NCI-H748 (cell line): ENCODE measurements around the gene CEP85L.
A peak's percentile ranks its signal among the peaks of the same experiment; 100 is the strongest.

Experiments used
- DNase-seq: peaks from one replicate; lab custom pipeline; 2025; ENCODE audit not compliant: unreplicated experiment; lab: John Stamatoyannopoulos, UW

Gene CEP85L

DNA sequence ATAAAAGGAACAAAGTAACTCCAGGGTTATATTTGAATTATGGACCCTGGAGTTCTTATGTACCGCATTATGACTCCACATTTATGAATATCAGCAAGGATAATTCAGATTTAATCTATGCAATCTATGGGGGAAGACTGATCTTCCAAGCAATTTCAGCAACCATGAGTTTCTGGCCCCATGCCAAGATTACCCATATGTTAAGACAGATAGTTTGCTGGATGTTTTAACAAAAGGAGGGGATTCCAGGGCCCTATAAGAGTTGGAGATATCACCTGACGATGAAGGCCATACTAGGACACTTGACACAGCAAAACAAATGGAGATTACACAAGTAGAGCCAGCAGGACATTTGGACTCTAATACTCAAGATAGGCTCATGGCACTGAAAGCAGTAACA lies 149.2 kb downstream of the CEP85L start:
- peak; percentile 11 for DNase-seq

DNA sequence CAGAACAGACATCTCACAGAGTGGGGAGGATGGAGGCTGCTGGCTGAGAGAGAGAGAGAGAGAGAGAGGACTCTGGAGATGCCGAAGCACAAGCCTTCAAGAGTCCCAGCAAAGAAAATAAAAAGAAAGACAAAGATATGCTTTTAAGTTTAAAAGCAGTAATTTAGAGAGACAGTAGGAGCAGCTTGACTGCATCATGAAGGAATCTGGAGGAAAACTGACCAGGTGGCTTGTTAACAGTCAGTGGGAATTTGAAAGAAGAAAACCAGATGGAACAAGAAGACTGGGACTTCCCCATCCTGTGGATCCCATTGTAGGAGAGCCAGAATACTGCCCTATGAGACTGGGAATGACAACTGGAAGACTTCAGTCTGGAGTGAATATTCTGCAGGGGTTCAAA lies 149.6 kb downstream of the CEP85L start:
- no peak for DNase-seq

DNA sequence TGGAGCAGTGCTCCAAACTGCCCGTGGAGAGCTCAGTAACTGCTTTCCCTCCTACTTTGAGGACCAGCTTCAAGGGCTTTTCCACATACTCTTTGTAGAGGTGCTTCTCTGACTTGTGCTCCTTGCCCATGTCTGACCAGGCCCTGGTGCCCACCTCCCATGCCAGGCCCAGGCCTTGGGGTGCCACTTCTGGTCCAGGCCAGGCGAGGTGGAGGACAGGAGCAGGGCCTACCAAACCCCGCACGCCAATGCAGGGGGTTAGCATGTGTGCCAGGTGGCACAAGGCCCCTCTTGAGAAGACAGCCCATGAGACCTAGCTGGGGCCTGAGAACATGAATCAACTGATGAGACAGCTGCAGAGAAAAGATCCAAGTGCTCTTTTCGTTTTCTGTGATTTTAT lies 150.3 kb downstream of the CEP85L start:
- no peak for DNase-seq

DNA sequence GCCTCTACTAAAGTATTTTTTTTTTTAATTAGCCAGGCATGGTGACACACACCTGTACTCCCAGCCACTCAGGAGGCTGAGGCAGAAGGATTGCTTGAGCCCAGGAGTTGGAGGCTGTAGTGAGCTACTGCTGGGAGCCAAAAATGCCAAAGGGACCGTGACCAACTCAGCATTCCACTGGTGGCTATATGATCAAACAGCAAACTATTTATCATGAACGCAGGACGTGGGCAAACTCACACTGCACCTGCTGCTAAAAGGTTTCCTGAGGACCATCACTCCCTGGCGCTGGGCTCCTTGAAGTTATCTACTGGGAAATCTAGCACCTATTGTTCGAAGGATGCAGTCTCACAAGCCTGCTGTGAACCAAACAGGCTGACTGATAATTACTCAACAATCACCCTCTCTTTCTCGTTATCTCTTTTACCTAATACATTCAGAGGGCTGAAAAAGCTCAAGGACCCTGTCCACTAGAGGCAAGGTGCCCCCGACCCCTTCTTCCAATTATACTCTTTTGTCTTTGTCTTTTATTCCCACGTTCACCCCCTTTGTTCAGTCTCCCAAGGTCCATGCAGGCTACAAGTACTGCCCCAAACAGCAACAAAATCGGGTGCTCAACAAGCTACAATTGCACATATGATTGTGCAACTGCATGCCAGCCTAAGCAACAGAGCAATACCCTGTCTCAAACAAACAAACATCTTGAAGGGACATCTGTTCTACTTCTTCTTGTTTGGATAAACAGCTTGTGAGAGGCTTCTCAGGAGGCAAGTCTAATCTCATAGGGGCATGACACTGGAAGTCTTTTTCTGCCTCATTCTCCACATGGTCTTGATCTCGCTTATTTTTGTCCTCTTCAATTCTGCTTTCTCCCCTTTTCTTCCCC lies 151.0 kb downstream of the CEP85L start:
- no peak for DNase-seq

DNA sequence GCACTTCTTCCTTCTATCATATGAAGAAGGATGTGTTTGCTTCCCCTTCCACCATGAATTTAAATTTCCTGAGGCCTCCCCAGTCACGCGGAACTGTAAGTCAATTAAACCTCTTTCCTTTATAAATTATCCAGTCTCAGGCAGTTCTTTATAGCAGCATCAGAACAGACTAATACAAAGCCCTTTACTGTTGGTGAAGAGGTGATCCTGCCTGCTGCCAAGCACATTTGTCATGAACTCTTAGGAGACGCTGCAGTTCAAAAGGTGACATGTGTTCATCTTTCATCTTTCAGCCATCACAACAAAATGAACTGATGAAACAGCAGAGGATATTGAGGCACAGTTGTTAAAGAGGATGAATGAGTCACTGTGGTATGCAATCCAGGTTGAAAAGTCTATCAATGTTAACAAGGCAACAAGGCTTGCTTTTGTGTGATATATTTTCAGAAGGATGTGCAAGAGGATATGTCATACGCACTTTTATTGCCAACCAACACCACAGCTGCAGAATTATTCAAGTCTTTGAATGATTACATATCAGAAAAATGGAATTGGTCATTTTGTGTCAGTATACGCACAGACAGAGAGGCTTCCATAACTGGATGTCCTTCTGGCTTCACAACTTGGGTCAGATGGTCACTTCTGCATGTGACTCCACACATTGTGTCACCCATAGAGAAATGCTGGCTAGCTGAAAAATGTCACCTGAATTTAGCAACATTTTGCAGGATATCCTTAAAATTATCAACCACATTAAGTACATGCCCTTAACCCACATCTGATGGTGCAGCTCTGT lies 155.7 kb downstream of the CEP85L start:
- DNase-seq = no peak

DNA sequence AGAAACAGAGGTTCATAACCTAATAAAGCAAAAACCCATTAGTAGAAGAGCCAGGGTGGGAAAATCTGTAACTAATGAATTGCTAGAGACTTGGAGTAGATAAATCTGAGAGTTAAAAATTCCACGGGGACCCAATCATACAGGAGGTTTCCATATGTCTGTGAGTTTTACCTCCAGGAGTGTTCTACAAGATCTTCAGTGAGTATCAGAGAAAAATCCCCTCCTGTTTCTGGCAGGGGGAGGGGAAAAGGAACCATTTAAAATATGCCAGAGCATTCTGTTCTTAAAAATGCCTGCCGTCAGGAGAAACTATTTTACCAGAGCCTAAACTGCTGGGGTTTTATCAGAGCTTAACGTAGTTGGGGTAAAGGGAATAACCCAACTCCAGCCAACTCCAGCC lies 157.3 kb downstream of the CEP85L start:
- no peak for DNase-seq

DNA sequence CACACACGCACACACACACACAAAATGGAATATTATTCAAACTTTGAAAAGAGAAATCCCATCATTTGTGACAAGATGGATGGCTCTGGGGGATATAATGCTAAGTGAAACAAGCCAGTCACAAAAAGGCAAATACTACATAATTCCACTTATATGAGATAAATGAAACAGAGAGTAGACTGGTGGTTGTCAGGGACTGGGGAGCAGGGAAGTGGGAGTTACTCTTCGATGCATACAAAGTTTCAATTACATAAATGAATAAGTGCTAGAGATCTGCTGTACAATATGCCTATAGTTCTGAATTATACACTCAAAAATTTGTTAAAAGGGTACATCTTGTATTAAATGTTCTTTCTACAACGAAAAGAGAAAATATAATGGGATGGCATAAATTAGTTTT lies 161.4 kb downstream of the CEP85L start:
- DNase-seq = no peak

DNA sequence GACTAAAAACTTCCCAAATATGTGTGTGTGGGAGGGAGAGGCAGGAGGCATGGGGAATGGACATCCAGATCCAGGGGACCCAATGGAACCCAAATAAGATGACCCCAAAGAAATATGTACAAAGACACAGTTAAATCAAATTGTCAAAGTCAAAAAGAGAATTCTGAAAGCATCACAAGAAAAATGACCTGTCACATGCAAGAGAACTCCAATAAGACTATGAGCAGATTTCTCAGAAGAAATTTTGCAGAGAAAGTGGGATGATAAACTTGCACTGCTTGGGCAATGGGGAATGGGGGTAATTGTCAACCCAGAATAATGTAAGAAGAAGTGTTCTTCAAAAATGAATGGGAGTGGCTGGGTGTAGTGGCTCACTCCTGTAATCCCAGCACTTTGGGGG lies 162.8 kb downstream of the CEP85L start:
- DNase-seq = no peak

DNA sequence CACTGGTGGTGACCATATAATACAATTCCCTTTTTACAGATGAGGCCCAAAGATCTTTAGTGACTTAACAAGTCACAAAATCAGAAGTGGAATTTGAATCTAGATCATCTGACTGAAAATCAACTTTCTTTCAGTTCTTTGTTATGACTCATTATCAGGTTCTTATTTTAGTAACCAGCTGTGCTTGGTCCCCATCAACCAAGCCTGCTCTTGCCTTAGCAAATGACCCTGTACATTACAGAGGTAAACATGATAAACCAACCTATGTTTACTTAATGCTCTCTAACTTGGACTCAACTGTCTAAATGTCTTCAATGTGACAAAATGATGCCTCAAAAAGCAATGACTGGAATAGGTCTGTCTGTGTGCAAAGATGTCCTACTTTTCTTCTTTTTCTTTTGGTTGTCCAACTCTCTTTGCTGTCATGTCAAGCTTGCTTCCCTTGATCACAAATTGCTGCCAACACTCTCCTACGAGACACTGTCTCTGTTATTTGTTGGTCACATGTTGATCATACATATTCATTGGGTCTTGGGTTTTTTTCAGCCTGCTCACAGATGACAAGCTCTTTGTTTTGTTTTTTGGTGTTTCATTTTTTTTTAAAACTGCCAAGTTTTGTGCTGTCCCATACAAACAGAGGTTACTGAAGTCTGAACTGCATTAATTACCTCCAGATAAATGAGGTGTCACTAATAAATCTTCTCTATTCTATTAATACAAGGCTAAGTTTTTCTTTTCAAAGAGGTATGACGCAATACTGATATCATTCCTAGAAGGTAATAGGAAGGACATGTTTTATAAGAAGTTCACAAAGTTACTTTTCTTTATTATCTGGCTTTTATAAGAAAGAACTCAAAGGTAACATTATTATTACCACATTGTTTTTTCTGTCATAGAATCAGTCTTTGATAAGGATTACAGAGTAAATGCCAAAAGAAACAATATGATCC lies 165.5 kb downstream of the CEP85L start:
- no peak for DNase-seq

DNA sequence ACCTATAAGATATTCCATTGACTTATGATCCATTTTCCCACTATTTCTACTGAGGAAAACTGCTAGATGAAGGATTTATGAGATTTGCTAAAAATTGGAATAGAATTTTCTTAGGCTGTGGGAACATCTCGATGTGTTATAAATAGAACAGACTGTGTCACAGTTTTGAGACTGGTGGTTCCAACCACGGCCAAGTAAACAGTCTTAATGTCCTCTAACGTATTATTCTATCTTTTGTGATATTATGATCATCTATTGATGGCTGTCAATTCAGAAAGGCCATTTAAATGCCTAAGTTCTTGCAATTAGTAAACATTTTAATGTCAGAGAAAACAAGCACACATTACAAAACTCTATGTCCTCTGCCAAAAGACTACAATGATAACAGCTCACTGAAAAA lies 174.8 kb downstream of the CEP85L start:
- DNase-seq = no peak

DNA sequence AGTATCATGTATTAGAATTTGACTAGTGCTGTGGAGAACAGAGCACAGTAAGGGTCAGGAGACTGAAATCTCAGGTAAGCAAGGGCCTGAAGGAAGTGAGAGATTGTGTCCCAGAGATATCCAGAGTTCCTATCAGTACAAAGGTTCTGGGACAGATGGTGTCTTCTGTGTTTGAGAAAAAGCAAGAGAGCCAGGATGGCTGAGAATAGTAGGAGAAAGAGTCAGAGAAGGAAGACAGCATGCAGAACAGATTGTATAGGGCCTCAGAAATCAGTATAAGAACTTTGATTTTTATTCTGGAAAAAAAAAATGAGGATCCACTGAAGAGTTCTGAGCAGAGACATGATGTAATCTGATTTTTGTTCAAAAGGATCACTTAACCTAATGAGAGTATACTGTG lies 178.1 kb downstream of the CEP85L start:
- no peak for DNase-seq

DNA sequence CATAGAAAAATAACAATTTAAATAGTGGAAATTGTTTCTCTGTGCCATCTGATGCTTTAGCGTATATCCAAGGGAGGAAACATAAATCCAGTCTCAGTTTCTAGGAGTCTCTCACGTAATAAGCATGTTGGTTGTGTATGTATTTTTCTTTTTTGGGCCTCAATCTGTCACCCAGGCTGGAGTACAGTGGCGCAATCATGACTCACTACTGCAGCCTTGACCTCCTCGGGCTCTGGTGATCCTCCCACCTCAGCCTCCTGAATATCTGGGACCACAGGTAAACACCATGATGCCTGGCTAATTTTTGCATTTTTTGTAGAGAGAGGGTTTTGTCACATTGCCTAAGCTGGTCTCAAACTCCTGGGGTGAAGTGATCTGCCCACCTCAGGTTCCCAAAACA lies 181.9 kb downstream of the CEP85L start:
- DNase-seq = peak; percentile 86

DNA sequence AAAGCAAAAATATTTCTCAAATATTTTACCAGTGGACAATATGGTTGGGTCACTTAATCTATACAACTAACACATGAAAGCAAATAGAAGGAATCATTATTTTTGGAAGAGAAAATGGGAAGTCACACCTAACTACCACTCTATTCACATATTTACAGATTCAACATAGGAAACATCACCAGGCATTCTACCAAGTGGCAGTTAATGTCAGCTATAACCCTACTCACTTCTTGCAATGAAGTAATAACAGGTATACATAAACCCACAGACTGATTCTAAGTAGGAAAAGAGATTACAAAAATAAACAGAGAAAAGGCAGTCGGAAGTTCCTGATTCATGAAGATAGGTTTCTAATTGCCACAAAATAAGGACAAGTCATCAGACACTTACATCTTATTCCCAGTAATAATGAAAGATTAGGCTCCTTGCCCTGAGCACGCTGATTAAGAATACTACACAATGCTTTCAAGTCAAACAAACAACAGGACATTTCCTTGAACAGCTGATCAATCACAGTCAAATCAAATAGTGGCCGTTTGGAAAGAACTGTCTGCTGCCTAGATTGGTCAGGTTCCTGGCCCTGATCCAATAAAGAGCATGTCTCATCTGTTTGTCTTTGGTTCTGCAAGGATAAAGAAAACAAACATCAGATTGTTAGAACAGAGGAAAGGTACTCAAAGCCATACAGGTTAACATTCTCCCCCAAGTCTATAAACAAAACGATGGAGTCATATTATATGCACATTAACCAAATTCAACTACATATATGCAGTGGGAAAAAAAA lies 182.5 kb downstream of the CEP85L start:
- peak; percentile 99 for DNase-seq

DNA sequence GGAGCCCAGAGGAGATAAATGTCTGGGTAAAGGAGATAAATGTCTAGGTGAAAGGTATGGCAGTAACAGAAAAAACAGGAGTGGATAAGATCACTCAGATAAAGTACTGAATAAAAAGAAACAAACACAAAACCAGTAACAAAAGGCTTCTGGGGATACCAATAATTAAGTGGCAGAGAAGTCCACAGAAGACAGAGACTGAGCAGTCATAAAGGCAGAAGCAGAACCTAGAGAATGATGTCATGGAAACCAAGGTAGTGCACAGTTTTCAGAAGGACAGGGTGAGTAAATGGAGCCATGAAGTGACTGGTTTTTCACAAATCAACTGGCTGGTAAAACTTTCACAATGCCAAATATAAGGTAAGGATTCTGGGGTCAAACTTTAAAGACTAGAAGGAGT lies 184.2 kb downstream of the CEP85L start:
- DNase-seq = no peak

DNA sequence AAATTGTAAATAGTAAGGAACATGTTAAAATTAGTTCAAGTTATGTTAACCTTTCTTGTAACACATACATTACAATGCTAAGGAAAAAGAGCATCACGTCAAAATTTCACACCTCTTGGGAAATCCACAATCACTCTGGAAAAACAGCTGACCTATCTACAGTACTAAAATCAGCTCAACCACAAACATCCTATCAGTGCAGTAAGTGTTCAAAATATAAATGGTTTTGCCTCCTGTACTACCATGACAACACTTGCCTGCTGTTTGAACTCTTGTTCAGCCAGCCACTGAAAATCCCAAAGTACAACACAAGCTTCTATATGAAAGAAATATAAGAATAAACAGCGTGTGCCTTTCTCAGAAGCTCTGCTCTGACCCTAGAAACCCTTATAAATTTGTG lies 186.8 kb downstream of the CEP85L start:
- DNase-seq = no peak

DNA sequence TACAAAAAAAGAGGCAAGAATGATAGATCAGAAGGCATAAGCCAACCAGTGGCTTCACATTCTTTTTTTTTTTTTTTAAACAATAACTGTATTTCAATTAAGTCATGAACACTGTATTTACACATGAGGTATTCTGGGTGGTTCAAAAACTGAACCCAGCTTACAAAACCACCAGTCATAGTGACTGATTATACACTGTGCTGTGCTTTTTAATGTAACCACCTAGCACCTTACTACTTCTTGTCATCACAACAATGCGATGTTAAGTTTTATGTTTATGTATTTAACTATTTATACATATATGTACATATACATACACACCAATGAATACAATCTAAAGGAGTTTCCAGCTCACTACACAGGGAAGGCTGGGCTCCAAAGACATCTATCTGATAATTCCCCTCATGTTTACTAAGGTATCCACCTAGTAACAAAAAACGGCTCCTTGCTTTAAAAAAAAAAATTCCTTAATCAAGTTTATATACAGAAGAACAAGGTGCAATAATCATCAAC lies 190.4 kb downstream of the CEP85L start:
- DNase-seq = no peak

DNA sequence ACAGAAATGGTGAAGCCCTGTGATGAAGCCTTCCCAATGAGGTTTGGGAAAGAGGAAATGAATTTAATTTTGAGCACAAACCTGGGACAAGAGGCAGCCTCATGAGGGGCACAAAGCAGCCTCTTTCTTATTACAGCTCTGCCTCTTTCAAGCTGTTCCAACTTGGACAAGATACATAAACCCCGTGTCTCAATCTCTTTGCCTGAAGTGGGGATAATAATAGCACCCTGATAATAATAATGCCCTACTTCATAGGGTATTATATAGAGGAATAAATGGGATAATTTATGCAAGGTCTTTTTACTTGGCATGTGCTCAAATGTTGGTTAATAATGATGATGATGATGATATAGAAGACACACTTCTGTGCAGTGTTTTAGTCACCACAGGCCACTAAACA lies 194.4 kb downstream of the CEP85L start:
- DNase-seq = no peak

DNA sequence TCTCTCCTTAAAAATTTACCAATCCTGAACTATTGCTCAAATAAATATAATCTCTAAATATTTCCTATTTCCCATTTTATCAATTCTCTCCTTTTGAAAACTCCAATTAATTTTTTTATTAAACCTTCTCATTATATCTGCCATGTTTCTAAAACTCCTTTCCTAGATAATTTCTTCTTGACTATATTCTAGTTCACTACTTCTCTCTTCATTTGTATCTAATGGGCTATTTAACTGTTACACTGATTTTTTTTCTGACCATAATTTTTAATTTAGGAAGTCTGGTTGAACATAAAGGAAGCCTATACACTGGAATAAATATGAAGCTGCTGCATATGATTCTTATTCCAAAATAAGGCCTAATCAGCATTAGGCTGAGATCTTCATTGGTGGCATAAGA lies 199.6 kb downstream of the CEP85L start:
- DNase-seq = no peak

DNA sequence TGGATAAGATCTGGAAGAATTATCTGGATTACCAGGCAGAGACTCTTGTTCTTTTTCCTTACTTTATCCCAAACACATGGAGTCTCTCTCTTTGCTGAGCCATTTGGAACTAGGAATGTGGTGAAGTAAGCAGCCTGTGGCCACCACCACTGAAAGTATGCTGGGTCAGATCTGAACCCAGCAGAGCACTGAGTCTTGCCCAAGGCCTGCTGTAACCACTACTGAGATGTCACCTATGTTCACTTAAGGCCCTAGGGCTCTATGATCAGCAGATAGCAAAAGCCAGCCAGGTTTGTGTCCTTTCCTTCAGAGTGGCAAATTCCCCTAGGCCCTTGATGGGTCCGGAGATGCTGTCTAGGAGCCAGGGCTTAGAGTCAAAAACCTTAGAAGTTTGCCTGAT lies 206.6 kb downstream of the CEP85L start:
- no peak for DNase-seq

DNA sequence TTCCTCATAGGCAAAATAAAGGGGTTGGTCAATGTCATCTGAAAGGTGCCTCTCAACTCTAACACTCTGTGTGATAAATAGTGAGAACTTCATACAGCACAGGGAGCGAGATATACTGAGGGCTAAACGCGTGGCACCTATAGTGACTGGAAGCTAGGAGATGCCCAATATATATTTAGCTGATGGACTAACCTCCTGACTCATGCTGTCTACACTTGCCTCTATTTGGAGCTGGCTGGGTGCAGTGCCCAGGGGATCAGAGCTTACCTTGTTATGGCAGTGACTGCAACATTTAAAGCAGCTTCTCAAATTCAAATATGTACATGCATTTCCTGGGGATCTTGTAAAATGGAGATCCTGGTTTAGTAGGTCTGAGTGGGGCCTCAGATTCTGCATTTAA lies 214.9 kb downstream of the CEP85L start:
- no peak for DNase-seq
